ENCODE data around the gene CLTB. TPM values are rescaled to one million over a fixed set of nuclear protein-coding genes. Genes with fewer than 3 reads are reported as not detected.

The CLTB gene
- total and polyA plus RNA-seq, 2 of the 13 experiments (the other 11 are each of a cell fraction or from before 2014, with no cell fraction given): 23.3 to 33.8 TPM

DNA sequence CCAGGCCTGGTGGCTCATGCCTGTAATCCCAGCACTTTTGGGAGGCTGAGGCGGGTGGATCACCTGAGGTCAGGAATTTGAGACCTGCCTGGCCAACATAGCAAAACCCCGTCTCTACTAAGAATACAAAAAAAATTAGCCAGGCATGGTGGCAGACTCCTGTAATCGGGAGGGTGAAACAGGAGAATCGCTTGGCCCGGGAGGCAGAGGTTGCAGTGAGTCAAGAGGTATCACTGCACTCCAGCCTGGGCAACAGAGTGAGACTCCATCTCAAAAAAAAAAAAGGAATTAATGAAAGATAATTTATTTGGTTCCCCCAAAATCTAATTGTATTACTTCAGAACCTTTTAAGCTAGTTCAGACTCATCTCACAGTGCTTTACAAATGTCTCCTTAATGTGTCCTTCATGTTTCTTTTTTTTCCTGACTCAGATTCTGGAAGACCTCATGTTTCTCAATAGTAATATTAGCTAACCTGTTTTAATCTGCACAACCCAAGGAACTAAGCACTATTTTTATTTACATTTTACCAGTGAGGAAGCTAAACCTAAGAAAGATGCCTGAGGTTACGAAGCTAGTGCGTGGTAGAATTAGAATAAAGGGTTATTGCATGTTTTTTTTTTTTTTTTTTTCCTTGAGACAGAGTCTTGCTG lies 46.9 kb upstream of the CLTB start:
- WGBS (ENCODE audit: low lambda C conversion rate): 97% methylated on average over 7 of the region's 7 CpGs
- H3K4me2 ChIP-seq (ENCODE audit: low read depth, low read length): no peak overlapping the region
- in situ Hi-C loops (cut with HindIII; ENCODE audit: extremely low pct_ligation_motif_present, low pct_unique_long_range_greater_than_20kb) (no loop called here), intact Hi-C loops (cut with micrococcal nuclease; ENCODE audit: unreplicated experiment) (no loop called here)
- no peak overlapping the region for H3K9ac ChIP-seq (ENCODE audit: insufficient read depth, low read depth, low read length)
- H3K79me2 ChIP-seq (ENCODE audit: insufficient read depth, low read length): peaks cover 61% of the 10 kb centered on the region
- no peak overlapping the region for H3K4me3 ChIP-seq (replicated peaks in 1 of 3; ENCODE audit: insufficient read depth in 1 of 3, low read depth in 2 of 3, low read length in 3 of 3)
- DNase-seq (ENCODE audit: low spot score): no peak
- ATAC-seq: no peak
- peaks cover 0 to 6% of the 10 kb centered on the region in 2 experiments; a peak in 2 of 5 replicates for H3K36me3 ChIP-seq (replicated peaks in 1 of 2; ENCODE audit: control insufficient read depth in 1 of 2, insufficient read depth in 2 of 2, low read length in 2 of 2)
- POLR2A ChIA-PET: interaction anchor here (0.9 kb wide), 1 partner anchor 11 kb away, joined by 3 read pairs; no protein-coding TSS in a partner anchor
- H2AFZ ChIP-seq (ENCODE audit: low read length): no peak overlapping the region
- peaks cover 22% of the 10 kb centered on the region for H3K4me1 ChIP-seq (ENCODE audit: insufficient read depth, low read length)
- H4K20me1 ChIP-seq (ENCODE audit: insufficient read depth, low read length): 0 out of 2 replicates have a peak, but pooled peaks cover 7% of the 10 kb centered on the region
- no peaks in the 10 kb centered on the region for H3K27me3 ChIP-seq (ENCODE audit: control insufficient read depth in 1 of 2, insufficient read depth in 2 of 2, low read length in 2 of 2)
- FAIRE-seq: no peak
- no TSS peak for BruUV-seq (replicated peaks)
- no peak overlapping the region for H3K27ac ChIP-seq (ENCODE audit: extremely low read length, insufficient read depth, low read length)
- H3K9me3 ChIP-seq (ENCODE audit: low read length): no peaks in the 10 kb centered on the region
- CTCF ChIA-PET (ENCODE audit: low intra/inter-chr PET ratio, low total read pairs): no interaction called here
- TF ChIP-seq PRPF4 (IDR thresholded peaks at IDR 0.05; ENCODE audit: low read depth, low read length, poor library complexity, severe bottlenecking) (no peak), NFKBIZ (CRISPR knock-in tag; IDR thresholded peaks at IDR 0.05) (no peak), POLR2AphosphoS5 (IDR thresholded peaks at IDR 0.05; ENCODE audit: low read depth, low read length) (no peak), BORCS8-MEF2B (CRISPR knock-in tag; IDR thresholded peaks at IDR 0.05) (no peak), CREM (IDR thresholded peaks at IDR 0.05) (no peak), CREM (CRISPR knock-in tag; IDR thresholded peaks at IDR 0.05) (no peak), PAF1 (CRISPR knock-in tag; IDR thresholded peaks at IDR 0.05) (no peak), ZNF24 (IDR thresholded peaks at IDR 0.05) (no peak), RBM22 (optimal IDR thresholded peaks at IDR 0.05; ENCODE audit: low read length) (no peak), SMYD3 (CRISPR knock-in tag; IDR thresholded peaks at IDR 0.05) (no peak), ZNF224 (CRISPR knock-in tag; IDR thresholded peaks at IDR 0.05) (no peak), MED13 (CRISPR knock-in tag; IDR thresholded peaks at IDR 0.05) (no peak), CBFB (CRISPR knock-in tag; IDR thresholded peaks at IDR 0.05) (no peak), ZFP1 (CRISPR knock-in tag; IDR thresholded peaks at IDR 0.05) (no peak)
- TF ChIP-seq, protein P1, sequence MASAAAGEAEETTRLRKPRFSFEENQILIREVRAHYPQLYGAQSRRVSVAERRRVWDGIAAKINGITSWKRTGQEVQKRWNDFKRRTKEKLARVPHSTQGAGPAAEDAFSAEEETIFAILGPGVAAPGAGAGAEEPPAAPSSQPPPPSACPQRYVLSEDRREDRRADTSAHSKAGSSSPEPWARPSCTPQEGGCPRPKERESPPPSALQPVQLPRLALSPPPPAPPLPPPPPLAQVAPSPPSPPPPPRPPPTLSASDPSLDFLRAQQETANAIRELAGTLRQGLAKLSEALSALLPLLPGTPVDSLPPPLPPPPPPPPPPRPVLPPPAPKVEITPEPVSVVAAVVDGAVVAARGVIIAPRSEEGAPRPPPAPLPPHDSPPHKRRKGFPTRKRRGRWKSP (CRISPR knock-in tag; IDR thresholded peaks at IDR 0.05): no peak
- TF ChIP-seq, protein P2, sequence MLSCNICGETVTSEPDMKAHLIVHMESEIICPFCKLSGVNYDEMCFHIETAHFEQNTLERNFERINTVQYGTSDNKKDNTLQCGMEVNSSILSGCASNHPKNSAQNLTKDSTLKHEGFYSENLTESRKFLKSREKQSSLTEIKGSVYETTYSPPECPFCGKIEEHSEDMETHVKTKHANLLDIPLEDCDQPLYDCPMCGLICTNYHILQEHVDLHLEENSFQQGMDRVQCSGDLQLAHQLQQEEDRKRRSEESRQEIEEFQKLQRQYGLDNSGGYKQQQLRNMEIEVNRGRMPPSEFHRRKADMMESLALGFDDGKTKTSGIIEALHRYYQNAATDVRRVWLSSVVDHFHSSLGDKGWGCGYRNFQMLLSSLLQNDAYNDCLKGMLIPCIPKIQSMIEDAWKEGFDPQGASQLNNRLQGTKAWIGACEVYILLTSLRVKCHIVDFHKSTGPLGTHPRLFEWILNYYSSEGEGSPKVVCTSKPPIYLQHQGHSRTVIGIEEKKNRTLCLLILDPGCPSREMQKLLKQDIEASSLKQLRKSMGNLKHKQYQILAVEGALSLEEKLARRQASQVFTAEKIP (CRISPR knock-in tag; IDR thresholded peaks at IDR 0.05; ENCODE audit: borderline replicate concordance): no peak
- TF ChIP-seq, protein P3, sequence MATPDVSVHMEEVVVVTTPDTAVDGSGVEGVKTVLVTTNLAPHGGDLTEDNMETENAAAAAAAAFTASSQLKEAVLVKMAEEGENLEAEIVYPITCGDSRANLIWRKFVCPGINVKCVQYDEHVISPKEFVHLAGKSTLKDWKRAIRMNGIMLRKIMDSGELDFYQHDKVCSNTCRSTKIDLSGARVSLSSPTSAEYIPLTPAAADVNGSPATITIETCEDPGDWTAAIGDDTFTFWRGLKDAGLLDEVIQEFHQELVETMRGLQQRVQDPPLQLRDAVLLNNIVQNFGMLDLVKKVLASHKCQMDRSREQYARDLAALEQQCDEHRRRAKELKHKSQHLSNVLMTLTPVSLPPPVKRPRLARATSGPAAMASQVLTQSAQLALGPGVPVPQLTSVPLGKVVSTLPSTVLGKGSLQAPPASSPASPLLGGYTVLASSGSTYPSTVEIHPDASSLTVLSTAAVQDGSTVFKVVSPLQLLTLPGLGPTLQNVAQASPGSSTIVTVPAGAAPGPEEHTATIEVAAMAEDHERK (CRISPR knock-in tag; IDR thresholded peaks at IDR 0.05; ENCODE audit: low read depth): no peak
- TF ChIP-seq, protein P4, sequence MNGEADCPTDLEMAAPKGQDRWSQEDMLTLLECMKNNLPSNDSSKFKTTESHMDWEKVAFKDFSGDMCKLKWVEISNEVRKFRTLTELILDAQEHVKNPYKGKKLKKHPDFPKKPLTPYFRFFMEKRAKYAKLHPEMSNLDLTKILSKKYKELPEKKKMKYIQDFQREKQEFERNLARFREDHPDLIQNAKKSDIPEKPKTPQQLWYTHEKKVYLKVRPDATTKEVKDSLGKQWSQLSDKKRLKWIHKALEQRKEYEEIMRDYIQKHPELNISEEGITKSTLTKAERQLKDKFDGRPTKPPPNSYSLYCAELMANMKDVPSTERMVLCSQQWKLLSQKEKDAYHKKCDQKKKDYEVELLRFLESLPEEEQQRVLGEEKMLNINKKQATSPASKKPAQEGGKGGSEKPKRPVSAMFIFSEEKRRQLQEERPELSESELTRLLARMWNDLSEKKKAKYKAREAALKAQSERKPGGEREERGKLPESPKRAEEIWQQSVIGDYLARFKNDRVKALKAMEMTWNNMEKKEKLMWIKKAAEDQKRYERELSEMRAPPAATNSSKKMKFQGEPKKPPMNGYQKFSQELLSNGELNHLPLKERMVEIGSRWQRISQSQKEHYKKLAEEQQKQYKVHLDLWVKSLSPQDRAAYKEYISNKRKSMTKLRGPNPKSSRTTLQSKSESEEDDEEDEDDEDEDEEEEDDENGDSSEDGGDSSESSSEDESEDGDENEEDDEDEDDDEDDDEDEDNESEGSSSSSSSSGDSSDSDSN (CRISPR knock-in tag; IDR thresholded peaks at IDR 0.05): no peak
- TF ChIP-seq, protein P5, sequence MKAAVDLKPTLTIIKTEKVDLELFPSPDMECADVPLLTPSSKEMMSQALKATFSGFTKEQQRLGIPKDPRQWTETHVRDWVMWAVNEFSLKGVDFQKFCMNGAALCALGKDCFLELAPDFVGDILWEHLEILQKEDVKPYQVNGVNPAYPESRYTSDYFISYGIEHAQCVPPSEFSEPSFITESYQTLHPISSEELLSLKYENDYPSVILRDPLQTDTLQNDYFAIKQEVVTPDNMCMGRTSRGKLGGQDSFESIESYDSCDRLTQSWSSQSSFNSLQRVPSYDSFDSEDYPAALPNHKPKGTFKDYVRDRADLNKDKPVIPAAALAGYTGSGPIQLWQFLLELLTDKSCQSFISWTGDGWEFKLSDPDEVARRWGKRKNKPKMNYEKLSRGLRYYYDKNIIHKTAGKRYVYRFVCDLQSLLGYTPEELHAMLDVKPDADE (CRISPR knock-in tag; IDR thresholded peaks at IDR 0.05): no peak

Data from HepG2 (cell line).